Astrocyte (in vitro differentiated cells and primary cell): ENCODE results near the gene FAF1.

Source experiments
- EZH2 ChIP-seq: IDR thresholded peaks from 2 replicates; pipeline ENCODE4 v1.6.1; 2012; ENCODE audit warnings: mild to moderate bottlenecking, low read length, inconsistent platforms; ENCODE audit not compliant: insufficient read depth
- TF ChIP-seq, protein P1 (sequence below): IDR thresholded peaks from 2 replicates; pipeline ENCODE4 v1.5.1; 2011; ENCODE audit warnings: low read depth, mild to moderate bottlenecking, inconsistent platforms, low read length, moderate library complexity; ENCODE audit not compliant: insufficient read depth

DNA sequence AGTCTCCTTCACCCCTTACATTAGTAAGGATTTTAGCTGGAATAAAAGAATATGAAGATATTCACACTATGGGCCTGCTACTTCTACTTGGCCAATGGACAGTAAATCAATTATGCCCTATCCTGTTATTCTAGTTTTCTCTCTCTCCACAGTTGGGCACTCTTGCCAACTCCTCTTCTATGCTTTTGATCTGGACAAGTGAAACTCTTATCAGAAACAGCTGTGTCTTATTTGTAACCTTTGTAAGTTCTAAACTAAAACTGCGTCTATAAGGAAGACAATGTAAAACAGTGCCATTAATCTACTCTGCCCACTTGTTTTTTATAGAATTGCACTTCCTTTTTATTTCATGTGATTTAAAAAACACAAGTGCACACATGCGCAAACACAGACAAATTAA is 292.8 kb downstream of the FAF1 start:
- TF ChIP-seq, protein P1, sequence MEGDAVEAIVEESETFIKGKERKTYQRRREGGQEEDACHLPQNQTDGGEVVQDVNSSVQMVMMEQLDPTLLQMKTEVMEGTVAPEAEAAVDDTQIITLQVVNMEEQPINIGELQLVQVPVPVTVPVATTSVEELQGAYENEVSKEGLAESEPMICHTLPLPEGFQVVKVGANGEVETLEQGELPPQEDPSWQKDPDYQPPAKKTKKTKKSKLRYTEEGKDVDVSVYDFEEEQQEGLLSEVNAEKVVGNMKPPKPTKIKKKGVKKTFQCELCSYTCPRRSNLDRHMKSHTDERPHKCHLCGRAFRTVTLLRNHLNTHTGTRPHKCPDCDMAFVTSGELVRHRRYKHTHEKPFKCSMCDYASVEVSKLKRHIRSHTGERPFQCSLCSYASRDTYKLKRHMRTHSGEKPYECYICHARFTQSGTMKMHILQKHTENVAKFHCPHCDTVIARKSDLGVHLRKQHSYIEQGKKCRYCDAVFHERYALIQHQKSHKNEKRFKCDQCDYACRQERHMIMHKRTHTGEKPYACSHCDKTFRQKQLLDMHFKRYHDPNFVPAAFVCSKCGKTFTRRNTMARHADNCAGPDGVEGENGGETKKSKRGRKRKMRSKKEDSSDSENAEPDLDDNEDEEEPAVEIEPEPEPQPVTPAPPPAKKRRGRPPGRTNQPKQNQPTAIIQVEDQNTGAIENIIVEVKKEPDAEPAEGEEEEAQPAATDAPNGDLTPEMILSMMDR, result no peak
- TF ChIP-seq EZH2, result no peak
